ENCODE results near the gene MICAL3.
"Not testable (repeated sequence)": the region's sequence is repeated elsewhere in the genome, so short reads cannot be mapped to it uniquely, and the experiment has no call there.

The MICAL3 gene

DNA sequence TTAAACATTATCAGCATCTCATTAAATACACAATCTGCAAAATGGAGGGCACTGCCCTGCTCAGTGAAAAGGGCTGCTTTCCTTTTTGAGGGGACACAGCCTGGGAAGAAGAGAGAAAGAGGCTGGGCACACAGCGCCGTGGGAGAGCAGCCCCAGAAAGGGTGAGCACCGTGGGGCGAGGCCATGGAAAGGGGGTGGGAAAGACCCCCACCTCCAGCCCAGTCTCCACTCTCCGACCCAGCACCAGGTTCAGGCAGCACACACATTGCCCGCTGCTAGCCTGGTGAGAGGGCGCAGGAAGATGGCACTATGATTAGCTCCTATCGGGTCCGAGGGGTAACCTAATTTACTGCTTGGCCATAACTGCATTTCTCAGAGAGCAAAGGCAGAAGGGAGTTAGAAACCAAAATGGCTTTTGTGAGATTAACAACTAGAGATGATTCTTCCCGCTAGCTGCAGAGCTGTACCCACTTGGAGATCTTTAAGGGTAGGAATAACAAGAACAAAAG lies 146.1 kb downstream of the MICAL3 start:
- no peak for DNase-seq

DNA sequence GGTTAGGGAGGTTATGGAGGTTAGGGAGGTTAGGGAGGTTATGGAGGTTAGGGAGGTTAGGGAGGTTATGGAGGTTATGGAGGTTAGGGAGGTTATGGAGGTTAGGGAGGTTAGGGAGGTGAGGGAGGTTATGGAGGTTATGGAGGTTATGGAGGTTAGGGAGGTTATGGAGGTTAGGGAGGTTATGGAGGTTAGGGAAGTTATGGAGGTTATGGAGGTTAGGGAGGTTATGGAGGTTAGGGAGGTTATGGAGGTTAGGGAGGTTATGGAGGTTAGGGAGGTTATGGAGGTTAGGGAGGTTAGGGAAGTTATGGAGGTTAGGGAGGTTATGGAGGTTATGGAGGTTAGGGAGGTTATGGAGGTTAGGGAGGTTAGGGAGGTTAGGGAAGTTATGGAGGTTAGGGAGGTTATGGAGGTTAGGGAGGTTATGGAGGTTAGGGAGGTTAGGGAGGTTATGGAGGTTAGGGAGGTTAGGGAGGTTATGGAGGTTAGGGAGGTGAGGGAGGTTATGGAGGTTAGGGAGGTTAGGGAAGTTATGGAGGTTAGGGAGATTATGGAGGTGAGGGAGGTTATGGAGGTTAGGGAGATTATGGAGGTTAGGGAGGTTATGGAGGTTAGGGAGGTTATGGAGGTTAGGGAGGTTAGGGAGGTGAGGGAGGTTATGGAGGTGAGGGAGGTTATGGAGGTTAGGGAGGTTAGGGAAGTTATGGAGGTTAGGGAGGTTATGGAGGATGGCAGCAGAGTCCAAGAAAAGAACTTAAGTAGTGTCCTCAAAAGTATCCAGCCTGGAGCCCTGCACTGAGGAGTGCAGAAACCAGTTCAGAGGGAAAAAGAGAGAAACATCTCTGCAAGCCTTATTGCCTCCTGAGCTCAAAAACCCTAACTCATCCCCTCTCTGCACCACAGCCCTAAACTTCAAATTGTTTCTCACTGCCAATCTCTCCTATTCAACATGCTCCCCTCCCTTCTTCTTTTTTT lies 147.2 kb downstream of the MICAL3 start:
- not testable (repeated sequence) for DNase-seq

DNA sequence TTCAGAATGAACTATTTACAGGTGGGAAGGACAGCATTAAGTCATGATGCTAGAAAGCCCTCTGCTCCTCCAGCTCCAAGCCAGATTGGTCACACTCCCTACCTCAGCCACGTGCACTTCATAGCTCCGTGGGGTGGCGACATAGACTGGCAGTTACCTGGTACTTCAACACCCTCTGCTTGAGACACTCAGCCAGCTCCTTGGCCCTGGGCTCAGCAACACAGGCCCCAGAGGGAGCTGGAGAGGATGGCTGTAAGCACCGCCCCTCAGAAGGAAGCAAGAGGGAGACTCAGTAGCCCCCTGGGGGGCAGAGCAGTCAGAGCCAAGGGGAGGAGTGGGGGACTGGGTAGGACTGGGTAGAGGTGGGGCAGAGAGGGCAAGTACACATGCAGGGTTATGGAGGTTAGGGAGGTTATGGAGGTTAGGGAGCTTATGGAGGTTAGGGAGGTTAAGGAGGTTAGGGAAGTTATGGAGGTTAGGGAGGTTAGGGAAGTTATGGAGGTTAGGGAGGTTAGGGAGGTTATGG lies 148.0 kb downstream of the MICAL3 start:
- DNase-seq, result no peak

DNA sequence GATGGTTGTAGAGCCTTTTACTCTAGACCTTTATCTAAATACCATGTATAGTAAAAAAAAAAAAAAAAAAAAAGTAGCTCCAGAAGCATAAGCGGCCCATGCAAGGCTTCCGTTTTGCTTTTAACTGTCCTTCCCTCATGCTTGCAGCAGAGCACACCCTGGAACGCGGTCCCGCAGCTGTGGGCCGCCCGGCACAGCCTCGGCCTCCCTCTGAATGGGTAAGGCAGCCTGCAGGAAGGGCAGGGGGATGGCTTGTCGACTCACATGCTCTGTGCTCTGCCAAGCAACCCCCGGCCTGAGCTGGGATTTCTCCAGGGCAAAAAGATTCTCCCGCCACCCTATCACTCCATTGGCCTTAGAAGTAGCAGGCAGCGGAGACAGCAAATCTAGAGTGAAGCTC lies 148.7 kb downstream of the MICAL3 start:
- DNase-seq, result no peak

DNA sequence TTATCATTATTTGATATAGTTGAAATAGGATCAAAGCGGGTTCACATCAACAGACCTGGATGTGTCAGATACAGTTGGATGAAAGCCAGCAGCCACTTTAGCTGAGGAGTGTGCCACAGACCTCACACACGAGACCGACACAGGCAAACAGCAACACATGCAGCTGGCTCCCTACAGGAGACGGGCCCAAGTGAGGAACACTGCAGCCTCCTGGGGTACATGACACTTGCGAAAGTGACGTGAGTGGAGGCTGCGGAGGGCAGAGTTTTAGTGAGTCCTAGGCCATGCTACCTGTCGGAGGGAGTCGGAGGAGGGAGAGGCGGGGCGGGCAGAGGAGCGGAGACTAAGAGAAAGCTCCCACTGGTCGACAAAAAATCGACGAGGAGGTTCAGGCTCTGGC lies 149.2 kb downstream of the MICAL3 start:
- DNase-seq, result no peak

DNA sequence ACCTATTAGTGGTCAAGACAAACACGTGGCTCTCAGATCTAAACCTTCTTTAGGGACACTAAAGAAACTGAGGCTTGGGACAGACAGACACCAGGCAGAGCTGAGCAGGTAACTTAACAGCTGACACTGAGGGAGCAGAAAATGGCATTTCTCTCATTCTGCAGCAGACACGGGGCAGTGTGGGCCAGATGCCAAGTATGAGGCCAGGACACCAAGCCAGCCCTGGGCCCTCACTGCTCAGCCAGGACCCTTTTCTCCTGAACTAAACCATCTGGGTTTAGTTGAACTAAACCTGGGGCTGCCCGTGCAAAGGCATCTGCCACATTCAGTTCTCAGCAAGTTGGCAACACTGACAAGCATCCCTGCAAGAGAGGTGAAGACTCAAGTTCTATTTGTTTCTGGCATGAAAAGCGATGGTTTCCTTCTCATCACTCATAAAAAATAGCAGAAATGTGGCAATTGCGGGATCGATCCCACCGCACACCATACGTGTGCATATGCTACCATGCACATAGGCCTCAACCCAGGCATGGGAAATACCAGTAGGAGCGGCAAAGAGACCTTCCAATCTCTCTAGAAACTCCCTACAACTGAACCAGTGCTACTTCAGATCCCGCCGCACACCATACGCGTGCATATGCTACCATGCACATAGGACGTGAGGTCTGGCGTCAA lies 150.0 kb downstream of the MICAL3 start:
- no peak for DNase-seq

DNA sequence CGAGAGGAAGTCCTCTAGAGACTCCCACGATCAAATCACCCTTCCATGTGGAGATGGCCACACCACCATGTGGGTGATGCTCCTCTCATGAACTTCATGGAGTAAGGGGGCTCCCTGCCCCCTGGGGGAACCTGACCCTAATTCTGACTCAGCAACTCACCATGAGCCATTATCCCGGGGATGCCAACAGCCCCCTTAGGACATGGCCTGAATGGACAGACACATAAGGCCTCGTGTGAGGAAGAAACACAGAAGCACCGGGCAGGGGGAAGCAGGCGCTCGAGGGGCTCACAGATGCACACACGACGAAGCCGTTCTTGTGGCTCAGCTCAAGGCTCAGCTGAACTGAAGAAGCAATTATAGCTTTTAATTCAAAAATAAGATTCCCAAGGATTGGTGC lies 150.6 kb downstream of the MICAL3 start:
- no peak for DNase-seq

DNA sequence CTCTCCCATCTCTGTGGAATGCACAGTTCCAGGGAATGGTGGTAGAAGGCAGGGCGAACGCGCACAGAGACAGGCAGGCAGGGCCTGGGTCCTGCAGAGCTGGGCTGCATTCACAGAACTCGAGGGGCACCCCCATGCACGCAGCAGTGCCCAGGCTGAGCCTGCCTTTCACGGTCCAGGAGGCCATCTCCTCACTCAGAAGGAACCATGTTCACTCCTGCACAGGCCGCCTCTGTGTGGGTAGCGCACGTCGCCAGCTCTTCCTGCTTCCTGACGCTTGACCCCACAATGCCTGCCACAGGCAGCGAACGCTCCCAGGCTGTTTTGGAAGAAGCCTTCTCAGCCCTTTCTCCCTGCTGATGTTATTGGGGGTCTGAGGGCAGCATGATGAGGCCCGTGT lies 151.2 kb downstream of the MICAL3 start:
- no peak for DNase-seq

DNA sequence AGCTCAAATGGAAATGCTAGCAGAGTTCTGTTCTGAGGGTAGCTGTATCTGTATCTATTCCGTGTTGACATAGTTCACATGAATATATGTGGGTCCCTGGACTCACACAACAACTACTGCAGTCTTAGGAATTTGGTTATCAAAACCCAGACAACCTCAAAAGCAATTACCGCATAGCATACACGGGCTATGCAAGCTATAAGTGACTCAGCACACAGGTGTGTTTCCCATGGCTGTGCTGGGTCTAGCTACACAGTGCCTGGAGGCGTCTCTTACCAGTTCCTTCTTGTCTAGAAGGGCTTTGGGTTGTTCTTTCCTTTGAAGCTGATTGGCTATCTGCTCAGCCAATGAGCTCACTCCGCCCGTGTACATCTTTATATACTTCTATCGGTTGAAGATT lies 151.9 kb downstream of the MICAL3 start:
- DNase-seq, result no peak

DNA sequence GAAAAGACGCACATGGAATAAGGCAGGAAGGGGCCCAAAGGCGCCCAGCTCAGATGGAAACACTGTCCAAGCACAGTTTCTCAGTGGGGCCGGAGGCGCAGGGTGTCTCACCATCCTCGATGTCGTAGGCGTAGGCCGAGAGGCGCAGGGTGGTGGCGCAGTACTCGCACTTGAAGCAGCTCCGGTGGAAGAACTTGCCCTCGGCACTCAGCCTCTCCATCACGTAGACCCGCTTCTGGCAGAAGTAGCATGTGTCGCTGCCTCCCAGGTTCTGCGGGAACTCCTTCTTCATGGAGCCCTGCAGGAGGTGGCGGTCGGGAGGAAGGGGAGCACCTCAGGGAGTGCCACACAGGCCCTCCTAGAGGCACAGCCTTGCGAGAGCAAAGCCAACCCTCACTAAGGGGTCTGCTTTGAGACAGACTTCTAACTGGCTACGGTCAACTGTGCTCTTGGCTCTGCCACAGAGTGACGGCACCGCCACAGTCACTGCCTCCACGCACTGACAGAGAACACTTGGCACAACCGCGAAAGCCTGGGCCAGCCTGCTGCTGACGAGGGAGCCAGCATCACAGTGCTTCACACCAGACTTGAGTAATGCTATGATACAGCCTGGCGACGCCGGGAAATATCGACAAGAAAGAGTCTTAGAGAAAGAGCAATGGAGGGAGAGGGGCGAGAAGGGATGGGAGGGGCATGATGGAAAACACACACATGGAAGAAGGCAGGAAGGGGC lies 152.5 kb downstream of the MICAL3 start:
- no peak for DNase-seq

DNA sequence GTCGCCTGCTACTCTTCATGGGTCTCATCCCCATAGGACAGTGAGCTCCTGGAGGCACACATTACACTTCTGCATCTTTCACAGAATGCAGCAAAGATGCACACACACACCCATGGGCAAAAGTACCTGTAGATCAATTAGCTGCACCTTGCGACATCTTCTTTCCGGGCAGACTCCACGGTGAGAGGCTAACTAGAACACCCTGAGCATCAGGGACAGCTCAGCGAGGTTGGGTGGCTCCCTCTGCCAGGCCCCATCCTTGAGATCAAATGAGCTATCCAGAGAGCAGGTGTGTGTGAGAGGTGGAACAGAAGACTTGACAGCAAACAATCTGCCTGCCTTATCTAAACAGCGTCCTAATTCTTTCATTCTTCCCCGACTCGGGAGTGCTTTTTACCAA lies 154.0 kb downstream of the MICAL3 start:
- no peak for DNase-seq

DNA sequence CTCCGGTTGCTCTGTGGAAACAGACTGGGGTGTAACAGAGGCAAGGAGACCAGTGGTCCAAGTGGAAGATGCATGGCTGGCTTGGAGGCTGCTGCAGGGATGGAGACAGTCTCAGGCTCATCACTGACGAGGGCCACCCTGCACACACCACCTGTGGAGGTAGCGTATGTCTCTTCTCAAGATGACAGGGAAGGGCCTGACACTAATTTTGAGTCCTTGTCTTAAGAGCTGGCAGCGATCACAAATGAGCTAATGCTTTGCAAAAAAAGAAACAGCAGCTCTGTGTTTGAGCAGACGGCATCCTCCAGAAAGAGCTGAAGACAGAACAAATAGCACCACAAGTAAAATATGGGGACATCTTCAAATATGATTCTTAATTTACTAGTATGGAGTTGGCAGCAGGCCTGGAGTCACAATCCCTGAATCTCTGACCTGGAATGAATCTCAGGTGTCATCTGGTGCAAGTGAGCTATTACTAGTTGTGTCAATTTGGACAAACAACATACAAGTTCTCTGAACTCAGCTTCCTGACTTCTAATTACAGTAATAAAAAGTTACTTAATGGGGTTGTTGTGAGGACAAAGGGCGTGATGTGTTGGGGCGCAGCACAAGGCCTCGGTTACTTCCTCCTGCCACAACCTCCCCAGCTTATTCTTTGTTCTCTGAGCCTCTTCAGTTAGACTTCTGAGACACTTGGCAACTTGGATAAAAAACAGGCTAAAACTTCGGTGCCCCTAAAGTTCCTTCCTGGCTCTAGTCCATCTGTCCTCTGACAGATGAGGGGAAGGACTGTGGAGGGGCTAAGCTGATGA lies 154.9 kb downstream of the MICAL3 start:
- no peak for DNase-seq

DNA sequence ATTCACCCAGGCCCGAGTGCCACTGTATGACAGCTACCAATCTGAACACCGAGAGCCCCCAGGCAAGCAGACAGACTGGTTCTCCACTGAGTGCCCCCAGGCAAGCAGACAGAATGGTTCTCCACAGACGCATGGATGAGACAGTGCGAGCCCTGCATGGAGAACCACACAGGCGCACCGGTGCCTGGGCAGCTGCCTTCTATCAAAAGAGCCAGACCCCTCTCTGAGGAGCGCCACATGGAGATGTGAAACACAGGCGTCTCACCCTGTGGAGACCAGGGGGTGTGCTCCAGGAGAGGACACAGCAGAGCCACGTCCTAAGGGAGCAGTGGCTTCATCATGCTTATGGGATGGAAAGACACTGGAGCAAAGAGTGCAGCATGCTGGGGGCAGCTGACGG lies 155.6 kb downstream of the MICAL3 start:
- DNase-seq, result no peak

DNA sequence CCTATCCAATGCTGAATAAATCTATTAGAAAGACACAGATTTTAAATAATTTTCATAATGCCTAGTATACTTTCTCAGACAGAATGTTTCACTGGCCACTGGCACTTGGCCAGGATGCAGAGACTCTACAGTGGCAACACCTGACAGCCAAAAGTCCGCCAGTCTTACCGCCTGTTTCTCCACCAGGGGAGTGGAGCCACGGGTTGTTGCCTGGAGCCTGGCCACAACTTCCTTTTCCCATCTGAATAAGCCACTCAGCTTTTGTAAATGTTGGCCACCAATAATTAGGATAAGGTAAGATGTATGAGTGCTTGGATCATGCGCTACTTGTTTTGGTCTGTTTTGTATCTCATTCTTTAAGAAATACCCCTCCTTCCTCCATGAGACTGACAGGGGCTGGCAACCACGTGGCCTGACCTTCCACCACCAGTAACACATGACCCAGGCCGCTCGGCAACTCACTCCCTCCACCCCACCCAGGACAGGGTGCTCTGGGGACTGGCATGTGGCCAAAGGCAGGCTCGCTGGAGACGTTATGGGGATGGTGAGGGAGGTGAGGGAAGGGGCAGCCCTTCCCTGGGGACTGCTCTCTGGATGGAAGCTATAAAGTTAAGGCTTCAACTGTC lies 157.1 kb downstream of the MICAL3 start:
- DNase-seq, result no peak

DNA sequence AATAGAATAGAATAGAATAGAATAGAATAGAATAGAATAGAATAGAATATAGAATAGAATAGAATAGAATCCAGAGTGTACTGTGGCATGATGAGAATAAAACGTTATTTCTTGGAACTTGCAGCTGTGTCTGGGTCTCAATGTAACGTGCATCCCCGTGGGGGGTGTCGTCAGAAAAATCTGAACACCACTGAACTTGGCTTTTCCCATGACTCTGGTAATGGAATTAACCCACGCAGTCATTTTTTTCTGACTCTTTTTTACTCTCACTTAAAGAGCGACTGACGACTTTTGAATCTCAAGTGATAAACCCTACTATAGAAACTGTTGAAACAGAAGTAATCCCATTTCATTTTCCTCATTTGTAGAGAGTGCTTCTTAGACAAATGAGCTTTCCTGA lies 157.7 kb downstream of the MICAL3 start:
- no peak for DNase-seq

DNA sequence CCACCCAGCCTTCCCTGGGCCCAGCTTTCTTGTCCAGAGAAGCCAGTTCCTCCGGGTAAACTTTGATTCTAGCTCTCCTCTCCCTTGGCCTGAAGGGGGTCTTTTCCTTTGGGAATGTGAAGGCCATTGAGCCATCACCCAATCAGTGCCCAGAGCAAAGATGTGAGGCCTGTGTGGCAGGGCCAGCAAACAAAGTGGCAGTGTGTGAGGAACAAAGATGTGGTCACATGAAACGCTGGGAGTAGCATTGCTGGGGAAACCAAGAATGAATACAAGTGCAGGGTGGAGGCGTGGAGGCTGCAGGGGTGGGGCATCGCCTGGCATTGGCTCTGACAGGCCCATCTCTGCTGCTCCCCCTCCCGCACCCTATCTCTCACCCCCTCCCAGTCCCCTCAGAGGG lies 158.2 kb downstream of the MICAL3 start:
- DNase-seq, result no peak

DNA sequence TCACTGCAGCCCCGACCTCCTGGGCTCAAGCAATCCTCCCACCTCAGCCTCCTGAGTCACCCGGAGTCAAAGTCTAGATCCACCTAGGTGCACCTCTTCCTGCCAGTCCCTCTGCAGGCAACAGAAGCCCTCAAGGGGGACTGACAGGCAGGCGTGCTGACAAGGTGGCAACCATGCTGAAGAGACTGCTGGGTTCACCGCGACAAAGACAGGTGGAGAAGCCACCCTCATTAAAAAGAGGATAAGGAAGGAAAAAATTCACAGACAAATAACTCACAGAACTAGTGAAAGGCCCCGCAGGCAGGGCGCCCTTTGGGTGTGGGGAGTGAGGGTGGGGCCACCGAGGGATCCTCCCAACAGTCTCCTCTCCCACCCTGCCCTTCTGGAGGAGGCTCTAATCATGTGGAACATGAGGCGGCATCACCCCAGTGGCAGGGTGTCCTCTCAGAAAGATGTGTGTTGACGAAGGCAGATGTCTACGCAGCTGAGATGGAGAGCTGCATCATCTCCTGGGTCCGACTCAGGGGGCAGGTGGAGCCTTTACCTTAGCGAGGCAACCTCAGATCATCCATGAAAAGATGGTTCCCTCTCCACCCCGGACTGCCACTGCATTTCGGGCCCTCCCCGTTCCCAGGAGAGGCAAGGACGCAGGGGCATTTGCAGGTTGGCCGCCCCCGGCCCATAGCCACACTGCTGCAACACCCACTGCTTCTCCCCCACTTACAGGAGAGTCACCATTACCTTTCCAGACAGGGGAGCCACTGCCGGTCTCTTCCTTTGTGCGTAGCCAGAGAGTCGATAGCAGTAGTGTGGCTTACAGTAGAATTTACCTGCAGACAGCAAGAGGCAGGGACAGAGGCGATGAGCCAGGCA lies 158.9 kb downstream of the MICAL3 start:
- no peak for DNase-seq

DNA sequence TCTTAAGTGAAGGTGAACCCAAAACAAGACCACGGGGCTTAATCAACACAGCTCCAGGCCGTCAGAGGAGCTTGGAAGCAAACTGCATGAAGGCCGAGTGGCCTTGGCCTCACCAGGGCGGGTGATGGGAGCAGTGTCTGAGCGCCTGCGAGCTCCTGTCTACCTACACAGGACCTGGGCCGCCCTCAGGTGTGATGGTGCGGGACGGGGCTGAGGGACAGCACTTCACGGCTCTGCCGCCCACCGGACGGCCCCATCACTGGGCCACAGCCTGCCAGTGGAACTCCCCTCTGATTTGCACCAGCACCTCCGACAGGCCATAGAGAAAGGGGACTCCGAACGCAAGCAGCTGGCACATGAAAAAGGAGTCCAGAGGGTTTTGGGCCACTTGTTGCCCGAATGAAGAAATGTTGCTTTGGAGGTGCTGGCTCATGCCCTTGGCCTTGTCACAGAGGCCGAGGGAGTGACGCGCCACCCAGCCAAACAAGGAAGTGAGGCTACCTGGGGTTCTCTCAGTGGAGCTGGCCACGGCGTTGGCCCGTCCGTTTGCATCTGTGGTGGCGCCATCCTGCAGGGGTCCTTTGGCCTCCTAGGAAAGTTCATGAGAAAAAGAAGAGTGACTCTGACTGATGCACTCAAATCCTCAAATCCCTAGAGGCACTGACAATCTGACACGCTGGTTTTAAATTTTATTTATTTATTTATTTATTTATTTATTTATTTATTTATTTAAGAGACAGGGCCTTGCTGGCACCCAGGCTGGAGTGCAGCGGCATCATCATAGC lies 159.8 kb downstream of the MICAL3 start:
- no peak for DNase-seq

DNA sequence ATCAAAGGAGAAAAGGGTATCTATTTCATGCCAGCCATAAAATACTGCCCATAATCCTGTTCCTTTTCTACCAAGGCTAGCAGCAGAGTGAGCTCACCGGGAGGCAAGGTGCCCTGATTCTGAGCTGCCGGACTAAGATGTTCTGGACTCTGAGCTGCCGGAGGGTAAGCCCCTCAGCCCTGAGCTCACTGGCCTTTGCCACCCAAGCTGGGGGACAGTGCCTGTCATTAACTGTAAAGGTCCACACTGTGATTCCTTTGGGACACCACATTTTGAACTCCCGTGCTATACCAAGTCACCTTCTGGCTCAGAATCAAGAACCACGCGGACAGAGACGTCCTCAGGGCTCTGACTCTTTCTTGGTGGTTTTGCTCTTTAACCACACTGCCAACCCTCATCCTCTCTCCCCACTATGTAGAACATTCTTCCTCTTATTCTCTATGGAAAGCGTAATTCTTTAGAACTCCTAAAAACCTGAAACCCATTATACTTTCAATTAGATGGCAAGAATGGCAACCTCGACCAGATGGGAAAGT lies 161.6 kb downstream of the MICAL3 start:
- no peak for DNase-seq

DNA sequence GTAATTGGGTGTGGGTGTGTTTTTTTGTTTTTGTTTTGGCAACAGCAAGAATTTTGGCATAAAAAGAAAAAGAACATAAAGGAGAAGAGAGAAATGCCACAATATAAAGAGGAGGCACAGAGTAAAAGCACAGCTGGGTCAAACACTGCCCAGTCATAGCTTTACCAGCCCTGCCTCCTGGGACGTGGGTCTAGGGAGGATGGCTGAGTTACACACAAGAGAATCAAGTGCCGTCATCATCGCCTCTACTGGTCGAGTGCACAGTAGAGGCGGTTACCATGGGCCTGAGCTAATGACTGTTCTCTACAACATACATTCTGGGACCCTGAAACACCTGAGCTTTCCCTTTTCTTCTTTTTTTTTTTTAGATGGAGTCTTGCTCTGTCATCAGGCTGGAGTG lies 162.5 kb downstream of the MICAL3 start:
- no peak for DNase-seq
